CD14-positive monocyte (primary cell): Measurements from ENCODE around the gene AOPEP. TPM values are rescaled to one million over a fixed set of nuclear protein-coding genes. Genes with fewer than 3 reads are reported as not detected.

Experiments used
- DNase-seq, 3 donors: peaks; one replicate each; pipeline ENCODE4 v3.0.0-alpha.2; 2011 to 2022
- H2AFZ ChIP-seq: 2 replicates; pipeline ENCODE4 v1.6.0; 2012; ENCODE audit warnings: mild to moderate bottlenecking, low read depth, low read length, inconsistent platforms; ENCODE audit not compliant: insufficient read depth, poor library complexity, severe bottlenecking
- H3K27ac ChIP-seq, 2 donors: 1 replicate in 1 of 2; 2 replicates in 1 of 2; pipeline ENCODE4 v1.5.1; 2012 to 2013; ENCODE audit warnings: low read length in 2 of 2, control low read depth in 1 of 2, inconsistent platforms in 1 of 2, low read depth in 1 of 2, mild to moderate bottlenecking in 1 of 2
- H3K27me3 ChIP-seq, 2 donors: one replicate each; pipeline versions ENCODE4 v1.6.0 to v1.6.1; 2011 to 2013; ENCODE audit warnings: low read length in 2 of 2; ENCODE audit not compliant: control insufficient read depth in 2 of 2, insufficient read depth in 2 of 2
- H3K36me3 ChIP-seq, 2 donors: replicated peaks in 1 of 2; 1 replicate in 1 of 2; 2 replicates in 1 of 2; pipeline versions ENCODE4 v1.5.1 to v1.6.1; 2012 to 2013; ENCODE audit warnings: low read length in 2 of 2, control low read depth in 1 of 2, inconsistent platforms in 1 of 2, mild to moderate bottlenecking in 1 of 2; ENCODE audit not compliant: insufficient read depth in 2 of 2, control insufficient read depth in 1 of 2
- H3K4me1 ChIP-seq, 2 donors: 1 replicate in 1 of 2; 2 replicates in 1 of 2; pipeline versions ENCODE4 v1.5.1 to v1.6.1; 2012 to 2013; ENCODE audit warnings: low read length in 2 of 2, control low read depth in 1 of 2, inconsistent platforms in 1 of 2, mild to moderate bottlenecking in 1 of 2, moderate library complexity in 1 of 2; ENCODE audit not compliant: insufficient read depth in 2 of 2, control insufficient read depth in 1 of 2
- H3K4me2 ChIP-seq: replicated peaks from 2 replicates; pipeline ENCODE3; 2012; ENCODE audit warnings: low read length, moderate library complexity, mild to moderate bottlenecking; ENCODE audit not compliant: poor library complexity, severe bottlenecking; ENCODE audit errors: extremely low read depth
- H3K4me3 ChIP-seq, 3 experiments: fragments of 200-600 bp in 1 of 3; sonication (generic) in 1 of 3; replicated peaks in 1 of 3; 1 replicate in 2 of 3; 2 replicates in 1 of 3; pipeline ENCODE4 v1.5.1; 2011 to 2013; ENCODE audit warnings: low read length in 3 of 3, mild to moderate bottlenecking in 3 of 3, control low read depth in 2 of 3, low read depth in 2 of 3, inconsistent platforms in 1 of 3, moderate library complexity in 1 of 3
- H3K79me2 ChIP-seq: 2 replicates; pipeline ENCODE4 v1.6.0; 2012; ENCODE audit warnings: mild to moderate bottlenecking, control low read depth, inconsistent platforms, low read length, moderate library complexity; ENCODE audit not compliant: insufficient read depth
- H3K9ac ChIP-seq: 2 replicates; pipeline ENCODE4 v1.6.0; 2017; ENCODE audit warnings: low read length, mild to moderate bottlenecking; ENCODE audit not compliant: insufficient read depth, poor library complexity, severe bottlenecking
- H3K9me3 ChIP-seq, 2 donors: replicated peaks in 1 of 2; 1 replicate in 1 of 2; 2 replicates in 1 of 2; pipeline versions ENCODE4 v1.5.1 to v1.6.1; 2012 to 2013; ENCODE audit warnings: low read length in 2 of 2, control low read depth in 1 of 2; ENCODE audit not compliant: control insufficient read depth in 1 of 2, insufficient read depth in 1 of 2
- H4K20me1 ChIP-seq: 2 replicates; pipeline ENCODE4 v1.6.0; 2012; ENCODE audit warnings: mild to moderate bottlenecking, low read length, control low read depth, moderate library complexity; ENCODE audit not compliant: insufficient read depth
- H3K27ac Mint-ChIP-seq, 7 donors: one replicate each; pipeline ENCODE4 v1.8.0; 2020; ENCODE audit warnings: mild to moderate bottlenecking in 7 of 7, mixed read lengths in 7 of 7, moderate library complexity in 6 of 7, inconsistent platforms in 2 of 7
- H3K27me3 Mint-ChIP-seq, 3 donors: one replicate each; pipeline ENCODE4 v1.8.0; 2021 to 2022; ENCODE audit warnings: low read depth in 3 of 3, mild to moderate bottlenecking in 3 of 3, mixed read lengths in 3 of 3, moderate library complexity in 3 of 3, inconsistent platforms in 1 of 3
- H3K36me3 Mint-ChIP-seq, 2 donors: one replicate each; pipeline ENCODE4 v1.8.0; 2020; ENCODE audit warnings: mixed read lengths in 2 of 2, inconsistent platforms in 1 of 2, mild to moderate bottlenecking in 1 of 2
- H3K4me1 Mint-ChIP-seq: one replicate; pipeline ENCODE4 v1.8.0; 2020; ENCODE audit warnings: mild to moderate bottlenecking, mixed read lengths
- H3K4me3 Mint-ChIP-seq, 2 donors: one replicate each; pipeline ENCODE4 v1.8.0; 2020; ENCODE audit warnings: mild to moderate bottlenecking in 2 of 2, mixed read lengths in 2 of 2, moderate library complexity in 1 of 2
- H3K9me3 Mint-ChIP-seq, 7 donors: one replicate each; pipeline ENCODE4 v1.8.0; 2020 to 2022; ENCODE audit warnings: mixed read lengths in 7 of 7, mild to moderate bottlenecking in 6 of 7, moderate library complexity in 6 of 7, inconsistent platforms in 2 of 7
- CTCF ChIP-seq: fragments of 200-600 bp; IDR thresholded peaks from one replicate; pipeline ENCODE4 v1.8.0; 2022; ENCODE audit warnings: antibody characterized with exemption, mild to moderate bottlenecking
- whole genome bisulfite sequencing: methylation state at CpG from one replicate; pipeline ENCODE4 v1.1.5; 2013; ENCODE audit warnings: missing lambda C conversion rate; ENCODE audit not compliant: insufficient coverage; 5-methylcytosine and 5-hydroxymethylcytosine counted together
- intact Hi-C, 2 donors: fragments of 100-400 bp; cut with micrococcal nuclease; formaldehyde crosslinking; loops; one replicate each; pipeline versions ENCODE4 v1.15.0 to v1.15.1; 2023
- polyA plus RNA-seq, 3 donors: library from polyadenylated mRNA; depleted of rRNA in 1 of 3; unstranded in 2 of 3; stranded (reverse) in 1 of 3; fragments of 300-500 nt in 2 of 3; fragments of >200 nt in 1 of 3; fragmentation: Illumina TruSeq in 2 of 3; gene quantifications; 1 replicate in 2 of 3; 2 replicates in 1 of 3; pipeline ENCODE4 v1.2.3, GENCODE V29; 2012 to 2021

Gene AOPEP
- polyA plus RNA-seq, 3 donors, result 3.0 to 4.1 (median 3.1) TPM

- Histone ChIP-seq H3K4me2 (no peak overlapping the region), H3K9me3 (no peaks in the 10 kb centered on the region), H3K27me3 (no peaks in the 10 kb centered on the region), H4K20me1 (no peaks in the 10 kb centered on the region), H3K36me3 (no peaks in the 10 kb centered on the region), H3K4me3 (no peak overlapping the region), H3K4me1 (no peaks in the 10 kb centered on the region), H3K9ac (no peak overlapping the region), H3K79me2 (no peaks in the 10 kb centered on the region), H2AFZ (no peak overlapping the region), H3K27ac (no peak overlapping the region)
- no peaks in the 10 kb centered on the region for H3K9me3 Mint-ChIP-seq
- peaks cover 11 to 15% of the 10 kb centered on the region in 2 donors for H3K36me3 Mint-ChIP-seq
- TF ChIP-seq CTCF, result no peak
- WGBS, result 90% methylated on average over 1 of the region's 2 CpGs
- H3K4me3 Mint-ChIP-seq, result no peak overlapping the region
- DNase-seq, result no peak
- peaks cover 0 to 4% (median 2%) of the 10 kb centered on the region in 3 donors for H3K27me3 Mint-ChIP-seq
- no peak overlapping the region for H3K27ac Mint-ChIP-seq
- no peaks in the 10 kb centered on the region for H3K4me1 Mint-ChIP-seq
- intact Hi-C loops, result no loop called here
Observed at GRCh38 chr9:95060916-95061315, 334.4 kb downstream of the AOPEP start.

GRCh38 chr9:95061916-95062595, 335.6 kb downstream of the AOPEP start:
- intact Hi-C loops, result no loop called here

More at GRCh38 chr9:95061916-95062595, 335.6 kb downstream of the AOPEP start:
- Histone ChIP-seq H4K20me1 (no peaks in the 10 kb centered on the region), H3K27ac (no peak overlapping the region), H3K4me3 (no peak overlapping the region), H3K27me3 (no peaks in the 10 kb centered on the region), H3K4me1 (no peaks in the 10 kb centered on the region), H3K4me2 (no peak overlapping the region), H3K9ac (no peak overlapping the region), H3K79me2 (no peaks in the 10 kb centered on the region), H3K9me3 (no peaks in the 10 kb centered on the region), H3K36me3 (no peaks in the 10 kb centered on the region), H2AFZ (no peak overlapping the region)
- no peak overlapping the region for H3K4me3 Mint-ChIP-seq
- H3K27ac Mint-ChIP-seq, result no peak overlapping the region
- H3K36me3 Mint-ChIP-seq, result peaks cover 11 to 16% of the 10 kb centered on the region in 2 donors
- no peaks in the 10 kb centered on the region for H3K4me1 Mint-ChIP-seq
- no peaks in the 10 kb centered on the region for H3K9me3 Mint-ChIP-seq
- no peak for DNase-seq
- H3K27me3 Mint-ChIP-seq, result peaks cover 0 to 2% (median 2%) of the 10 kb centered on the region in 3 donors
- no peak for TF ChIP-seq CTCF
- WGBS, result 71% methylated on average over 8 of the region's 13 CpGs
